Measurements from ENCODE around the gene PRDX1.
"Not testable (repeated sequence)": the region's sequence is repeated elsewhere in the genome, so short reads cannot be mapped to it uniquely, and the experiment has no call there.

The PRDX1 gene

GRCh38 chr1:45467353-45467752 lies 54.3 kb downstream of the PRDX1 start:
- DNase-seq (ENCODE audit: low read depth in 4 of 4, low spot score in 1 of 4), result not testable (repeated sequence)

- DNase-seq (ENCODE audit: low read depth in 4 of 4, low spot score in 1 of 4), result no peak
These were observed 56.4 kb downstream of the PRDX1 start for GRCh38 chr1:45465277-45465676.

All from stimulated activated CD4-positive, alpha-beta T cell treated with anti-CD3 and anti-CD28 coated beads, Interleukin-1b, Interleukin-23, amount 100 ng/mL, for 24 hours (primary cell).